ENCODE data around the gene C17orf100. TPM values are rescaled to one million over a fixed set of nuclear protein-coding genes. Genes with fewer than 3 reads are reported as not detected.

C17orf100 gene
- polyA plus RNA-seq, 1 donor (not counting 4 experiments of a cell fraction or from before 2014, with no cell fraction given): 0.49 TPM

GRCh38 chr17:6611231-6611630 is 40.3 kb upstream of the C17orf100 start:
- H3K27ac ChIP-seq (ENCODE audit: control insufficient read depth, insufficient read depth, low read length): no peak overlapping the region
- no peaks in the 10 kb centered on the region for H4K20me1 ChIP-seq (ENCODE audit: control insufficient read depth, extremely low read depth, insufficient read depth, low read length)
- no peaks in the 10 kb centered on the region for H3K9me3 ChIP-seq (ENCODE audit: control insufficient read depth, low read depth, low read length)
- no peak for TF ChIP-seq CTCF (optimal IDR thresholded peaks at IDR 0.05 in 1 of 3, IDR thresholded peaks at IDR 0.05 in 1 of 3, conservative IDR thresholded peaks at IDR 0.05 in 1 of 3; ENCODE audit: extremely low read depth in 1 of 3, insufficient read depth in 2 of 3, low read length in 3 of 3)
- TF ChIP-seq EZH2 (IDR thresholded peaks at IDR 0.05; ENCODE audit: low read length): no peak
- no peaks in the 10 kb centered on the region for H3K27me3 ChIP-seq (ENCODE audit: control insufficient read depth, extremely low read depth, insufficient read depth, low read length)
- dilution Hi-C loops (cut with MboI; ENCODE audit: extremely low pct_ligation_motif_present, low sequenced_read_pairs): no loop called here
- H3K4me3 ChIP-seq (ENCODE audit: control insufficient read depth in 2 of 3, extremely low read depth in 1 of 3, insufficient read depth in 2 of 3, low read depth in 1 of 3, low read length in 3 of 3): no peak overlapping the region
- no peak overlapping the region for H3K4me2 ChIP-seq (ENCODE audit: control insufficient read depth, extremely low read depth, insufficient read depth, low read depth, low read length)
- no peak overlapping the region for H2AFZ ChIP-seq (ENCODE audit: control insufficient read depth, low read length)
- DNase-seq (ENCODE audit: low read depth, low spot score) (no peak), FAIRE-seq (no peak)
- no peak overlapping the region for H3K9ac ChIP-seq (ENCODE audit: control insufficient read depth, extremely low read depth, insufficient read depth, low read length)
- H3K4me1 ChIP-seq (ENCODE audit: control insufficient read depth, extremely low read depth, insufficient read depth, low read length): peaks cover 10% of the 10 kb centered on the region
- H3K9me1 ChIP-seq (ENCODE audit: control insufficient read depth, extremely low read depth, insufficient read depth, low read length): no peaks in the 10 kb centered on the region
- H3K79me2 ChIP-seq (ENCODE audit: control insufficient read depth, insufficient read depth, low read length): peaks cover 3% of the 10 kb centered on the region
- peaks cover 4 to 35% of the 10 kb centered on the region in 2 experiments for H3K36me3 ChIP-seq (ENCODE audit: control insufficient read depth in 2 of 2, extremely low read depth in 1 of 2, insufficient read depth in 2 of 2, low read length in 2 of 2)

GRCh38 chr17:6623941-6624340 is 27.6 kb upstream of the C17orf100 start:
- Histone ChIP-seq H3K27ac (ENCODE audit: control insufficient read depth, insufficient read depth, low read length) (no peak overlapping the region), H3K79me2 (ENCODE audit: control insufficient read depth, insufficient read depth, low read length) (peaks cover 11% of the 10 kb centered on the region), H4K20me1 (ENCODE audit: control insufficient read depth, extremely low read depth, insufficient read depth, low read length) (no peaks in the 10 kb centered on the region), H3K4me1 (ENCODE audit: control insufficient read depth, extremely low read depth, insufficient read depth, low read length) (peaks cover 10% of the 10 kb centered on the region), H3K4me3 (ENCODE audit: control insufficient read depth in 2 of 3, extremely low read depth in 1 of 3, insufficient read depth in 2 of 3, low read depth in 1 of 3, low read length in 3 of 3) (no peak overlapping the region), H3K27me3 (ENCODE audit: control insufficient read depth, extremely low read depth, insufficient read depth, low read length) (no peaks in the 10 kb centered on the region), H3K4me2 (ENCODE audit: control insufficient read depth, extremely low read depth, insufficient read depth, low read depth, low read length) (no peak overlapping the region), H3K9me3 (ENCODE audit: control insufficient read depth, low read depth, low read length) (no peaks in the 10 kb centered on the region), H3K9ac (ENCODE audit: control insufficient read depth, extremely low read depth, insufficient read depth, low read length) (no peak overlapping the region), H3K36me3 (ENCODE audit: control insufficient read depth in 2 of 2, extremely low read depth in 1 of 2, insufficient read depth in 2 of 2, low read length in 2 of 2) (peaks cover 15 to 19% of the 10 kb centered on the region in 2 experiments), H2AFZ (ENCODE audit: control insufficient read depth, low read length) (no peak overlapping the region), H3K9me1 (ENCODE audit: control insufficient read depth, extremely low read depth, insufficient read depth, low read length) (no peaks in the 10 kb centered on the region)
- TF ChIP-seq EZH2 (IDR thresholded peaks at IDR 0.05; ENCODE audit: low read length) (no peak), CTCF (optimal IDR thresholded peaks at IDR 0.05 in 1 of 3, IDR thresholded peaks at IDR 0.05 in 1 of 3, conservative IDR thresholded peaks at IDR 0.05 in 1 of 3; ENCODE audit: extremely low read depth in 1 of 3, insufficient read depth in 2 of 3, low read length in 3 of 3) (no peak)
- no peak for DNase-seq (ENCODE audit: low read depth, low spot score)
- dilution Hi-C loops (cut with MboI; ENCODE audit: extremely low pct_ligation_motif_present, low sequenced_read_pairs): no loop called here
- FAIRE-seq: no peak

All from keratinocyte (primary cell).